ENCODE data around the gene PSMD7. TPM values are rescaled to one million over a fixed set of nuclear protein-coding genes. Genes with fewer than 3 reads are reported as not detected.

Gene PSMD7
- total and polyA plus RNA-seq, 4 donors: 74.9 to 112 (median 91.6) TPM

DNA sequence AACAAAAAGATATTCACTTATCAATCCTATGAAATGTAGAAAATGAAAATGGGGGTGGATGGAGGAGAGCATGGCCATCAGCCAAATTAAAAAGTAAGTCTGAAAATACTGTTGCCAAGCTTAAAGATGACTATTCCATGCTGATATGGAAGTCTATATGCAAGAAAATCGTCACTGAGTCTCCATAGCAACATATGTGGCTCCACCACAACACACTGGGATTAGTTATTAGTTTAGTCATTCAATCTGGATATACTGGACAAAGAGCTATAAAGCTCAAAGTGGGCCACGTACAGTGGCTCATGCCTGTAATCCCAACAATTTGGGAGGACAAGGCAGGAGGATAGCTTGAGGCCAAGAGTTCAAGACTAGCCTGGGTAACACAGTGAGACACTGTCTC lies 24.7 kb upstream of the PSMD7 start:
- 91% methylated on average over 1 of the region's 2 CpGs for WGBS (ENCODE audit: insufficient coverage)
- Histone ChIP-seq H3K27me3 (ENCODE audit: control insufficient read depth, insufficient read depth, low read length) (no peaks in the 10 kb centered on the region), H3K9me3 (ENCODE audit: control insufficient read depth, insufficient read depth, low read length) (no peaks in the 10 kb centered on the region), H3K36me3 (ENCODE audit: control insufficient read depth, insufficient read depth, low read length) (no peaks in the 10 kb centered on the region), H3K4me3 (ENCODE audit: low read depth, low read length) (no peak overlapping the region), H3K27ac (ENCODE audit: low read depth, low read length) (no peak overlapping the region), H3K4me1 (ENCODE audit: control insufficient read depth, insufficient read depth, low read length) (peaks cover 3% of the 10 kb centered on the region)
- DNase-seq (ENCODE audit: low read depth in 4 of 6, low spot score in 6 of 6): no peak

DNA sequence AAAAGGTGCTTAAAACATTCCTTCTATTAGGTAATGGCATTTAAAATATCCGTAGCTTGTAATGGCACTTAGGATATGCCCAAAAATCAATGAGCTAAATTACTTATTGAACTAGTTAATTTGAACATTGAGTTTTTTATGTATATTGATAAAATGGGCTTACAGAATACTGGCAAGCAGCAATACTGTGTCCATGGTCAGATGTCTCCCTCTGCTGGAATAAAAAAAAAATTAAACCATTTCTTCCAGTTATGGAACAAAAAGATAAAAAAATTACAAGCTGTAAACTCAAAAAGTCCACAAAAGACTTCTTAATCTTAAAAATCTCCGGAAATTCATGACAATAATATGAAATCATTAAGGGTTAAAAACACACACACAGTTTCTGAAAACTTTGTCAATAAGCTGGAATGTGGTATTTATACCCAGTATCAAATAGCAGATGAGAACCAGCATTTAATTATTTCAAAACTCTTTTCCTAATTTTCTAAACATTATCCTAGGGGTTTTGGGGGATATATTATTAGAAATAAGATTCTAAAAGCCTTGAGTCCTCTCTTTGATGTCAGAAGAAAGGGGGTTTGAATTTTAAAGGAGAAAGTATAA lies 21.5 kb upstream of the PSMD7 start:
- no CpG with 5 or more reads among the region's 2 CpGs for WGBS (ENCODE audit: insufficient coverage)

DNA sequence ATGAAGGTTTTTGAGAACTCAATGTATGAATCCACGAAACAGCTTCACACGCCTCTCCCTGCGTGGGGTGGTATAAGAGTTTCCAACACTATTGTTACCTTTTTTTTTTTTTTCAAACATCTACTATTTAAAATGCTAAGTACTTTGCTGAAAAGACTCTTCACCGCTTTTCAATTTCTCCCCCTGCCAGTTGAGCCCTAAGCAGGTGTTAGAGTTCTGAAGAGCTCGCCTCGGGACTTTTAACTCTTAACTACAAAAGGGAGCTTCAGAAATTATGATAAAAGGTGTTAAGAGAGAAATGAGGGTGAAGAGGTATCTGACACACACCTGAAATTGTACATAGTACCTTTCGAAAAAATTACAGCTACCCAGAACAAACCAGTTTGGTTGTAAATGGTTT lies 20.9 kb upstream of the PSMD7 start:
- Histone ChIP-seq H3K27ac (ENCODE audit: low read depth, low read length) (no peak overlapping the region), H3K4me3 (ENCODE audit: low read depth, low read length) (no peak overlapping the region), H3K27me3 (ENCODE audit: control insufficient read depth, insufficient read depth, low read length) (no peaks in the 10 kb centered on the region), H3K4me1 (ENCODE audit: control insufficient read depth, insufficient read depth, low read length) (no peaks in the 10 kb centered on the region), H3K36me3 (ENCODE audit: control insufficient read depth, insufficient read depth, low read length) (no peaks in the 10 kb centered on the region), H3K9me3 (ENCODE audit: control insufficient read depth, insufficient read depth, low read length) (no peaks in the 10 kb centered on the region)
- no peak for DNase-seq (ENCODE audit: low read depth in 4 of 6, low spot score in 6 of 6)
- WGBS (ENCODE audit: insufficient coverage): no CpG with 5 or more reads among the region's 7 CpGs

More for the DNA sequence above, 21.5 kb upstream of the PSMD7 start:
- Histone ChIP-seq H3K4me1 (ENCODE audit: control insufficient read depth, insufficient read depth, low read length) (no peaks in the 10 kb centered on the region), H3K27me3 (ENCODE audit: control insufficient read depth, insufficient read depth, low read length) (no peaks in the 10 kb centered on the region), H3K36me3 (ENCODE audit: control insufficient read depth, insufficient read depth, low read length) (no peaks in the 10 kb centered on the region), H3K4me3 (ENCODE audit: low read depth, low read length) (no peak overlapping the region), H3K27ac (ENCODE audit: low read depth, low read length) (no peak overlapping the region), H3K9me3 (ENCODE audit: control insufficient read depth, insufficient read depth, low read length) (no peaks in the 10 kb centered on the region)
- DNase-seq (ENCODE audit: low read depth in 4 of 6, low spot score in 6 of 6): peak in 5 of 6 donors; percentile 24 to 89 (median 39)

DNA sequence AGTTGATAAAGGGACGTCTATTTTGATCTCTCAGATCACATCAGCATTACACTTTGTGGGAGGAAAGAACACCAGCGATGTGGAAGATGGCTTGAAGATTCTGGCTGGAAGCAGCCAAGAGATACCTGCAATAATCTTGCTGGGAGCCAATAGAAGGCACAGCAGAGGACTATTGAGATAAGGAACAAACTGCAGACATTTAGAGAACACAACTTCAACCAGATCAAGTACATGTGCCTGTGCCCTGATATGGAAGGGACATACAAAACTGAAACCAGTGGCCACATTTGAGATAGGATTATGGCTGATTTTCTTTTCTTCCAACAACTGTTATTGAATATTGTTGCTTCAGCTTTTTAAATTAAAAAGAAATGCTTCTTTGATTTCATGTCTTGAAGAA lies 18.6 kb upstream of the PSMD7 start:
- H3K4me3 ChIP-seq (ENCODE audit: low read depth, low read length): no peak overlapping the region
- no peaks in the 10 kb centered on the region for H3K27me3 ChIP-seq (ENCODE audit: control insufficient read depth, insufficient read depth, low read length)
- H3K9me3 ChIP-seq (ENCODE audit: control insufficient read depth, insufficient read depth, low read length): no peaks in the 10 kb centered on the region
- H3K4me1 ChIP-seq (ENCODE audit: control insufficient read depth, insufficient read depth, low read length): no peaks in the 10 kb centered on the region
- no peak overlapping the region for H3K27ac ChIP-seq (ENCODE audit: low read depth, low read length)
- no CpG with 5 or more reads among the region's 2 CpGs for WGBS (ENCODE audit: insufficient coverage)
- DNase-seq (ENCODE audit: low read depth in 4 of 6, low spot score in 6 of 6): no peak
- no peaks in the 10 kb centered on the region for H3K36me3 ChIP-seq (ENCODE audit: control insufficient read depth, insufficient read depth, low read length)

DNA sequence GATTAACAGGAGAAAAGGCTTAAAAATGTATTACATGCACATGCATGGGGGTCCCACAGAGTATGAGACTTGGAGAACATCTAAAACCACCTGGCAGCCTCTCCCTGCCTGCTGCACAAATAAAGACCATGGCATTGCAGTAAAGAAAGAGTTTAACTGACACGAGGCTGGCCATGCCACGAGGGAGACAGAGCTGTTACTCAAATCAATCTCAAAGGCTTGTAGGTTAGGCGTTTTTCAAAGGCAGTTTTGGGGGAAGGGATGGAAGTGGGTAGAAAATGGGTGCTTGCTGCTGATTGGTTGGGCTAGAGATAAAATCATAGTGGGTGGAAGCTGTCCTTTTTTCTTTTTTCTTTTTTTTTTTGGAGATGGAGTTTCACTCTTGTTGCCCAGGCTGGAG lies 17.3 kb upstream of the PSMD7 start:
- no peaks in the 10 kb centered on the region for H3K36me3 ChIP-seq (ENCODE audit: control insufficient read depth, insufficient read depth, low read length)
- H3K27me3 ChIP-seq (ENCODE audit: control insufficient read depth, insufficient read depth, low read length): no peaks in the 10 kb centered on the region
- H3K4me1 ChIP-seq (ENCODE audit: control insufficient read depth, insufficient read depth, low read length): no peaks in the 10 kb centered on the region
- 84% methylated on average over 2 of the region's 3 CpGs for WGBS (ENCODE audit: insufficient coverage)
- H3K4me3 ChIP-seq (ENCODE audit: low read depth, low read length): no peak overlapping the region
- DNase-seq (ENCODE audit: low read depth in 4 of 6, low spot score in 6 of 6): no peak
- H3K9me3 ChIP-seq (ENCODE audit: control insufficient read depth, insufficient read depth, low read length): no peaks in the 10 kb centered on the region
- no peak overlapping the region for H3K27ac ChIP-seq (ENCODE audit: low read depth, low read length)

DNA sequence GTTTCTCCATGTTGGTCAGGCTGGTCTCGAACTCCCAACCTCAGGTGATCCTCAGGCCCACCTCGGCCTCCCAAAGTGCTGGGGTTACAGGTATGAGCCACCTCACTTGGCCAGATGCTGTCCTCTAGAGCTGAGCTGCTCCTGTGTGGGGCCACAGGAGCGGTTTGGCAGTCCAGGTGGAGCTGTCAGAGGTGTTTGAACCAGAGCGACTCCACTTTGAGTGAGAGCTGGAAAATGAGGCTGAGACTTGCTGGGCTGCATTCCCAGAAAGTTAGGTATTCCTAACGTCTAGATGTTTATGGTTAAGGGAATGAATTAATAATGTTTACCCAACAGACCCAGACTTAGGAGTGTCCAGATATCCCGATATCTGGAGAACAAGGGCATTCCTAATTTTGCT lies 16.8 kb upstream of the PSMD7 start:
- Histone ChIP-seq H3K9me3 (ENCODE audit: control insufficient read depth, insufficient read depth, low read length) (no peaks in the 10 kb centered on the region), H3K36me3 (ENCODE audit: control insufficient read depth, insufficient read depth, low read length) (no peaks in the 10 kb centered on the region), H3K27ac (ENCODE audit: low read depth, low read length) (no peak overlapping the region), H3K4me1 (ENCODE audit: control insufficient read depth, insufficient read depth, low read length) (no peaks in the 10 kb centered on the region), H3K4me3 (ENCODE audit: low read depth, low read length) (no peak overlapping the region), H3K27me3 (ENCODE audit: control insufficient read depth, insufficient read depth, low read length) (no peaks in the 10 kb centered on the region)
- DNase-seq (ENCODE audit: low read depth in 4 of 6, low spot score in 6 of 6): no peak
- 100% methylated on average over 4 of the region's 6 CpGs for WGBS (ENCODE audit: insufficient coverage)

DNA sequence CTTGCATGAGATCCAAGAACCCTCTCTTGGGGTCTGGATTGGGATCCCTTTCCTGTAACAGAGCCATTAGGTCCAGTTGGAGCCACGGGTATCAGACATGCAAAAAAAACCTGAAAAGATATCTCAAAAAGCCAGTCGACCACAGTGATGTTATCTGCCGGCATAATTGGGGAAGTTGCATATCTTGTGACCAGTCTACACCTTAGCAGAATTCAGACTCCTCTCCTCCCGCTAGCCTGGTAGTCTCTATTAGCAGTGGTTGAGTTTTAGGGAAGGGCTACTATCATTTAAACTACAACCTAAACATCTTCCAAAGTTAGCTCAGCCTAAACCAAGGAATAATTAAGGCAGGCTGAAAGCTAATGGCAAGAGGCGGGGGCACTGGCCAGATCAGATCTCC lies 16.2 kb upstream of the PSMD7 start:
- Histone ChIP-seq H3K27ac (ENCODE audit: low read depth, low read length) (no peak overlapping the region), H3K27me3 (ENCODE audit: control insufficient read depth, insufficient read depth, low read length) (no peaks in the 10 kb centered on the region), H3K9me3 (ENCODE audit: control insufficient read depth, insufficient read depth, low read length) (no peaks in the 10 kb centered on the region), H3K4me1 (ENCODE audit: control insufficient read depth, insufficient read depth, low read length) (no peaks in the 10 kb centered on the region), H3K4me3 (ENCODE audit: low read depth, low read length) (no peak overlapping the region), H3K36me3 (ENCODE audit: control insufficient read depth, insufficient read depth, low read length) (no peaks in the 10 kb centered on the region)
- WGBS (ENCODE audit: insufficient coverage): no CpG with 5 or more reads among the region's 5 CpGs
- DNase-seq (ENCODE audit: low read depth in 4 of 6, low spot score in 6 of 6): no peak

DNA sequence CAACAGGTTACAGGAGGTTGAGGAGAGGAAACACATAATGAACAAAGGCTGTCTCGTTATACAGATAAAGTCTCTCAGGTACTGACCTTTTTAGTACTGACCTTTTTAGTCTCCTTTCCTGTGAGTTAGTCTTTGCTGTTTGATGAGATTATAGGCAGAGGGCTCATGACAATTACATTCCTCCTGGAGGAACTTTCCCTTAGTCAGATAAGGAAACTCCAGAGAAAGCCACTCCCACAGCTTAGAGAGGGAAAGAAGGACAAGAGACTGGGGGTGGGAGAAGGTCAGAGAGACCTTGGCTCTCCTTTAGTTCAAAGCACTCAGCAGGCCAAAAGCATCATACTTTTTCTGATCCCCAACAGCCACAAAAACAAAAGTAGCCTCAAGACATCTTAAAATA lies 15.3 kb upstream of the PSMD7 start:
- Histone ChIP-seq H3K4me3 (ENCODE audit: low read depth, low read length) (no peak overlapping the region), H3K27ac (ENCODE audit: low read depth, low read length) (no peak overlapping the region), H3K27me3 (ENCODE audit: control insufficient read depth, insufficient read depth, low read length) (no peaks in the 10 kb centered on the region), H3K36me3 (ENCODE audit: control insufficient read depth, insufficient read depth, low read length) (no peaks in the 10 kb centered on the region), H3K9me3 (ENCODE audit: control insufficient read depth, insufficient read depth, low read length) (no peaks in the 10 kb centered on the region), H3K4me1 (ENCODE audit: control insufficient read depth, insufficient read depth, low read length) (no peaks in the 10 kb centered on the region)
- WGBS (ENCODE audit: insufficient coverage): no CpG with 5 or more reads among the region's 1 CpG
- no peak for DNase-seq (ENCODE audit: low read depth in 4 of 6, low spot score in 6 of 6)

DNA sequence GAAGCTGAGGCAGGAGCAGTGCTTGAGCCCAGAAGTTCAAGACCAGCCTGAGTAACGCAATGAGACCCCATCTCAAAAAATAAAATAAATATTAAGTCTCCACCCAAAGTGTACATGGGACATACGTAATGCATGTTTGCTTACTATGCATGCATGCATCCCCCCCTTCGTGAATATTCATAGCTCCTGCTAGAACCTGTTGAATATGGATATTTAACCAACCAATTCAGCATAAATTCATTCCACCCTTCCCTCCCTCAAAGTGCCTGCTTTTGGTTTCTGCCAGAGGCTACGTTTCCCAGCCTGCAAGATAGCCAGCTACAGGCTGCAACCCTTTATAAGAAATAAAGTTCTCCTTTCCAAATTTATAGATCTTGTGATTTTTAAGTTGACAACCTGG lies 12.9 kb upstream of the PSMD7 start:
- Histone ChIP-seq H3K27me3 (ENCODE audit: control insufficient read depth, insufficient read depth, low read length) (no peaks in the 10 kb centered on the region), H3K27ac (ENCODE audit: low read depth, low read length) (no peak overlapping the region)
- no CpG with 5 or more reads among the region's 4 CpGs for WGBS (ENCODE audit: insufficient coverage)

DNA sequence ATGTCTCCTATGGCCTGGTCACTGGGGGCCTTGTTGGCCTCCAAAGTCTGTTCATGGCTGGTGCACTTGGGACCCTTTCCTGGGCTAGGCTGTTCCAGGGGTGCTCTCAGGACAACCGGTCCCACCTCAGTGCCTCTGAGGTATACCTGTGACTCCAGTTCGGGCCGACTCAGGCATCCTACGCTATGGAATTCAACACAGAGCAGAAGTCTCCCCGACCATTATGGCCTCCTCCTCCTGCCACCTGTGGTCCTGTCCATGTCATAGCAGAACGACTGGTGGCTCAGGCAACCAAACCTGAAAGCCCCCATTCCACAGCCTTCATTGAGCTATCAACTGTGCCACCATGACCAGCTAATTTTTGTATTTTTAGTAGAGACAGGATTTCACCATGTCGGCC lies 8.5 kb upstream of the PSMD7 start:
- Histone ChIP-seq H3K27me3 (ENCODE audit: control insufficient read depth, insufficient read depth, low read length) (no peaks in the 10 kb centered on the region), H3K9me3 (ENCODE audit: control insufficient read depth, insufficient read depth, low read length) (peaks cover 4% of the 10 kb centered on the region), H3K27ac (ENCODE audit: low read depth, low read length) (no peak overlapping the region), H3K4me1 (ENCODE audit: control insufficient read depth, insufficient read depth, low read length) (no peaks in the 10 kb centered on the region), H3K36me3 (ENCODE audit: control insufficient read depth, insufficient read depth, low read length) (no peaks in the 10 kb centered on the region), H3K4me3 (ENCODE audit: low read depth, low read length) (no peak overlapping the region)
- DNase-seq (ENCODE audit: low read depth in 4 of 6, low spot score in 6 of 6): no peak
- 97% methylated on average over 5 of the region's 7 CpGs for WGBS (ENCODE audit: insufficient coverage)

More for the DNA sequence above, 12.9 kb upstream of the PSMD7 start:
- DNase-seq (ENCODE audit: low read depth in 4 of 6, low spot score in 6 of 6): no peak
- no peak overlapping the region for H3K4me3 ChIP-seq (ENCODE audit: low read depth, low read length)
- no peaks in the 10 kb centered on the region for H3K4me1 ChIP-seq (ENCODE audit: control insufficient read depth, insufficient read depth, low read length)
- H3K36me3 ChIP-seq (ENCODE audit: control insufficient read depth, insufficient read depth, low read length): no peaks in the 10 kb centered on the region
- H3K9me3 ChIP-seq (ENCODE audit: control insufficient read depth, insufficient read depth, low read length): no peaks in the 10 kb centered on the region

All from spinal cord (tissue), 10 donors.